Panc1 (cell line): ENCODE data around the gene ATP8B1. TPM values are rescaled to one million over a fixed set of nuclear protein-coding genes. Genes with fewer than 3 reads are reported as not detected.

ENCODE experiments used
- ATAC-seq: fragments of 200-7000 bp; cut with Tn5 transposase; 2 replicates; pipeline ENCODE4 v1.9.1; 2020; ENCODE audit warnings: mild to moderate bottlenecking, moderate library complexity
- BruUV-seq: library from RNA; stranded (reverse); fragments of 400-500 nt; replicated peaks from 2 replicates; lab custom pipeline; 2021; lab: Mats Ljungman, UMichigan
- CTCF ChIA-PET: fragments of 300-600 bp; sonication (Branson Sonifier 250); formaldehyde crosslinking; loops from one replicate; lab custom pipeline; 2022; ENCODE audit warnings: antibody characterized with exemption; lab: Charles Lee
- POLR2A ChIA-PET: fragments of 300-600 bp; sonication (Branson Sonifier 250); formaldehyde crosslinking; loops from one replicate; lab custom pipeline; 2022; ENCODE audit warnings: antibody characterized with exemption; lab: Charles Lee
- DNase-seq: peaks from one replicate; pipeline ENCODE4 v3.0.0-alpha.2; 2010; ENCODE audit warnings: low read depth, low spot score
- H3K27ac ChIP-seq: 2 replicates; pipeline ENCODE4 v1.5.1; 2011; ENCODE audit warnings: mild to moderate bottlenecking, low read length, inconsistent platforms
- H3K27me3 ChIP-seq: fragments of 200-500 bp; sonication (Bioruptor generic); 2 replicates; pipeline ENCODE4 v1.6.0; 2014; ENCODE audit warnings: low read length, inconsistent platforms; ENCODE audit not compliant: control insufficient read depth, insufficient read depth
- H3K36me3 ChIP-seq: fragments of 200-500 bp; sonication (Bioruptor generic); 2 replicates; pipeline ENCODE4 v1.5.1; 2014; ENCODE audit warnings: inconsistent platforms, mild to moderate bottlenecking, low read length, moderate library complexity; ENCODE audit not compliant: control insufficient read depth, insufficient read depth
- H3K4me1 ChIP-seq: 2 replicates; pipeline ENCODE4 v1.5.1; 2011; ENCODE audit warnings: inconsistent platforms, mild to moderate bottlenecking, low read length, moderate library complexity; ENCODE audit not compliant: control insufficient read depth, insufficient read depth
- H3K4me3 ChIP-seq, 2 experiments: 2 replicates each; pipeline ENCODE4 v1.5.1; 2011 to 2012; ENCODE audit warnings: low read depth in 2 of 2, low read length in 2 of 2, mild to moderate bottlenecking in 2 of 2, inconsistent platforms in 1 of 2, moderate library complexity in 1 of 2
- H3K9me3 ChIP-seq: fragments of 200-500 bp; sonication (Bioruptor generic); 2 replicates; pipeline ENCODE4 v1.5.1; 2014; ENCODE audit warnings: low read depth, mild to moderate bottlenecking, inconsistent platforms, low read length, moderate library complexity; ENCODE audit not compliant: control insufficient read depth, insufficient read depth
- POLR2AphosphoS5 ChIP-seq: IDR thresholded peaks from 2 replicates; pipeline ENCODE4 v1.6.1; 2012; ENCODE audit warnings: mild to moderate bottlenecking, low read depth, low read length, moderate library complexity
- SIN3A ChIP-seq: IDR thresholded peaks from 2 replicates; pipeline ENCODE4 v1.6.1; 2012; ENCODE audit warnings: low read depth, mild to moderate bottlenecking, low read length, moderate library complexity, borderline replicate concordance; ENCODE audit not compliant: insufficient read depth
- TCF7L2 ChIP-seq: IDR thresholded peaks from 2 replicates; pipeline ENCODE4 v1.6.1; 2011; ENCODE audit warnings: mild to moderate bottlenecking, low read depth, low read length, inconsistent platforms
- in situ Hi-C: cut with HindIII; loops from 2 replicates; pipeline ENCODE4 v1.10.0; 2016; ENCODE audit warnings: low sequenced_read_pairs, low pct_unique_long_range_greater_than_20kb
- intact Hi-C: fragments of 100-400 bp; cut with micrococcal nuclease; formaldehyde crosslinking; loops from one replicate; pipeline ENCODE4 v1.10.0; 2022; ENCODE audit not compliant: unreplicated experiment
- total RNA-seq: library from RNA; stranded (reverse); gene quantifications from one replicate; pipeline ENCODE4 v1.2.1, GENCODE V29; 2021; ENCODE audit not compliant: unreplicated experiment
- TF ChIP-seq, protein P1 (sequence below): fragments of 450-650 bp; IDR thresholded peaks from 2 replicates; pipeline ENCODE4 v1.5.1; 2017; ENCODE audit warnings: mild to moderate bottlenecking
- TF ChIP-seq, protein P2 (sequence below), 2 experiments: IDR thresholded peaks; 2 replicates each; pipeline ENCODE4 v1.6.1; 2011 to 2012; ENCODE audit warnings: low read depth in 2 of 2, control low read depth in 1 of 2, low read length in 1 of 2, mild to moderate bottlenecking in 1 of 2, moderate library complexity in 1 of 2; ENCODE audit not compliant: insufficient read depth in 1 of 2

Gene ATP8B1
- total RNA-seq, 1 experiment from 2014 or later: 12.5 TPM

- ChIA-PET POLR2A (no interaction called here), CTCF (interaction anchor here (0.6 to 0.7 kb wide), 3 partner anchors 9 to 669 kb away, joined by 3 to 8 read pairs (median 4); no protein-coding TSS in a partner anchor)
- no peaks in the 10 kb centered on the region for H3K27me3 ChIP-seq
- H3K36me3 ChIP-seq: peaks cover 2% of the 10 kb centered on the region; the same call in 1 of the 2 replicates
- no peaks in the 10 kb centered on the region for H3K9me3 ChIP-seq
- TF ChIP-seq, protein P1, sequence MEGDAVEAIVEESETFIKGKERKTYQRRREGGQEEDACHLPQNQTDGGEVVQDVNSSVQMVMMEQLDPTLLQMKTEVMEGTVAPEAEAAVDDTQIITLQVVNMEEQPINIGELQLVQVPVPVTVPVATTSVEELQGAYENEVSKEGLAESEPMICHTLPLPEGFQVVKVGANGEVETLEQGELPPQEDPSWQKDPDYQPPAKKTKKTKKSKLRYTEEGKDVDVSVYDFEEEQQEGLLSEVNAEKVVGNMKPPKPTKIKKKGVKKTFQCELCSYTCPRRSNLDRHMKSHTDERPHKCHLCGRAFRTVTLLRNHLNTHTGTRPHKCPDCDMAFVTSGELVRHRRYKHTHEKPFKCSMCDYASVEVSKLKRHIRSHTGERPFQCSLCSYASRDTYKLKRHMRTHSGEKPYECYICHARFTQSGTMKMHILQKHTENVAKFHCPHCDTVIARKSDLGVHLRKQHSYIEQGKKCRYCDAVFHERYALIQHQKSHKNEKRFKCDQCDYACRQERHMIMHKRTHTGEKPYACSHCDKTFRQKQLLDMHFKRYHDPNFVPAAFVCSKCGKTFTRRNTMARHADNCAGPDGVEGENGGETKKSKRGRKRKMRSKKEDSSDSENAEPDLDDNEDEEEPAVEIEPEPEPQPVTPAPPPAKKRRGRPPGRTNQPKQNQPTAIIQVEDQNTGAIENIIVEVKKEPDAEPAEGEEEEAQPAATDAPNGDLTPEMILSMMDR: no peak
- TF ChIP-seq TCF7L2: no peak
- no peak for TF ChIP-seq SIN3A
- TF ChIP-seq, protein P2, sequence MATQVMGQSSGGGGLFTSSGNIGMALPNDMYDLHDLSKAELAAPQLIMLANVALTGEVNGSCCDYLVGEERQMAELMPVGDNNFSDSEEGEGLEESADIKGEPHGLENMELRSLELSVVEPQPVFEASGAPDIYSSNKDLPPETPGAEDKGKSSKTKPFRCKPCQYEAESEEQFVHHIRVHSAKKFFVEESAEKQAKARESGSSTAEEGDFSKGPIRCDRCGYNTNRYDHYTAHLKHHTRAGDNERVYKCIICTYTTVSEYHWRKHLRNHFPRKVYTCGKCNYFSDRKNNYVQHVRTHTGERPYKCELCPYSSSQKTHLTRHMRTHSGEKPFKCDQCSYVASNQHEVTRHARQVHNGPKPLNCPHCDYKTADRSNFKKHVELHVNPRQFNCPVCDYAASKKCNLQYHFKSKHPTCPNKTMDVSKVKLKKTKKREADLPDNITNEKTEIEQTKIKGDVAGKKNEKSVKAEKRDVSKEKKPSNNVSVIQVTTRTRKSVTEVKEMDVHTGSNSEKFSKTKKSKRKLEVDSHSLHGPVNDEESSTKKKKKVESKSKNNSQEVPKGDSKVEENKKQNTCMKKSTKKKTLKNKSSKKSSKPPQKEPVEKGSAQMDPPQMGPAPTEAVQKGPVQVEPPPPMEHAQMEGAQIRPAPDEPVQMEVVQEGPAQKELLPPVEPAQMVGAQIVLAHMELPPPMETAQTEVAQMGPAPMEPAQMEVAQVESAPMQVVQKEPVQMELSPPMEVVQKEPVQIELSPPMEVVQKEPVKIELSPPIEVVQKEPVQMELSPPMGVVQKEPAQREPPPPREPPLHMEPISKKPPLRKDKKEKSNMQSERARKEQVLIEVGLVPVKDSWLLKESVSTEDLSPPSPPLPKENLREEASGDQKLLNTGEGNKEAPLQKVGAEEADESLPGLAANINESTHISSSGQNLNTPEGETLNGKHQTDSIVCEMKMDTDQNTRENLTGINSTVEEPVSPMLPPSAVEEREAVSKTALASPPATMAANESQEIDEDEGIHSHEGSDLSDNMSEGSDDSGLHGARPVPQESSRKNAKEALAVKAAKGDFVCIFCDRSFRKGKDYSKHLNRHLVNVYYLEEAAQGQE (IDR thresholded peaks at IDR 0.05; ENCODE audit: insufficient read depth in 1 of 2, low read depth in 2 of 2, low read length in 1 of 2): no peak
- TF ChIP-seq POLR2AphosphoS5: no peak
- DNase-seq: no peak
- no TSS peak for BruUV-seq
- intact Hi-C loops: loop anchor here (5.0 kb wide), 1 partner anchor 171 kb away; the partner anchor contains the start of gene ATP8B1
- in situ Hi-C loops: no loop called here
- ATAC-seq: no peak
- H3K4me3 ChIP-seq: peak overlapping the region; percentile 69 to 74
- peak overlapping the region; percentile 93 for H3K27ac ChIP-seq
- H3K4me1 ChIP-seq: peaks cover 11% of the 10 kb centered on the region
Observed at GRCh38 chr18:57630754-57631595, 172.1 kb downstream of the ATP8B1 start.

DNA sequence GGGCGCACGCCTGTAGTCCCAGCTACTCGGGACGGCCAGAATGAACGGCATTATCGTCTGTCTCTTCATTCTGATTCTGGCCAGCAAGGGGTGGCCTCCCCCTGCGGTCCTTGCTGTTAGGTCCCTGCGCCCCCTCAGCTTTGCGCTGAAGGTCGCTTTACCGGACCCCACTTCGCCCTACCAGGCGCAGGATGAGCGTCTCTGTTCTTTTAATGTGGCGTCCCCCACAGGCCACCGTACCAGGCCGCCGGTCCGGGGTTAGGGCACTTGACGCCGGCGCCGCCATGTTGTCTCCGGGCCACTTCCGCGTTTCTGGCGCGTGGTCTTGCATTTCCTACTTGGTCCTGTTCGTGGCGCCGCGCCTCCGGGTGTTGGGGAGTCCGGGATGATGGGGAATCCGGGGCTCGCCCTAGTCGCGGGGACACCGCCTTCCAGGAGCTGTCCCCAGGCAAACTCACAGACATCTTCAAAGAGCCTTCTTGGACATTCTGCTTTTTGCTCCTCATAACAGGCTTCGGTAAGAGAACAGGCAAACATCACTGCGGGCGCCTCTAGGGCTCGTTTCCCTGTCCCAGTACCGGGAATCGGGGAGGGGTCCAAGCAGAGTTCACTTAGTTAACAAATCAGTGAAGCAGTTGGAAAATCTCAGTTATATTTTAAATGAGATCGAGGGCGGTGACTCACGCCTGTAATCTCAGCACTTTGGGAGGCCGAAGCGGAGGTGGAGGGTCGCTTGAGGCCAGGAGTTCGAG, 172.9 kb downstream of the ATP8B1 start:
- BruUV-seq: TSS peak; percentile 94
- ChIA-PET POLR2A (no interaction called here), CTCF (interaction anchor here (0.6 to 0.7 kb wide), 3 partner anchors 10 to 670 kb away, joined by 3 to 8 read pairs (median 4); no protein-coding TSS in a partner anchor)
- no peaks in the 10 kb centered on the region for H3K27me3 ChIP-seq
- ATAC-seq (peak; percentile 97), DNase-seq (peak; percentile 58)
- TF ChIP-seq TCF7L2 (peak; percentile 53; the same call in 1 of the 2 replicates), SIN3A (0 out of 2 replicates have a peak, but pooled peaks have one; percentile 42), POLR2AphosphoS5 (peak; percentile 40; the same call in 1 of the 2 replicates)
- TF ChIP-seq, protein P1: peak; percentile 79
- TF ChIP-seq, protein P2 (IDR thresholded peaks at IDR 0.05; ENCODE audit: insufficient read depth in 1 of 2, low read depth in 2 of 2, low read length in 1 of 2): no peak
- H3K9me3 ChIP-seq: no peaks in the 10 kb centered on the region
- H3K4me1 ChIP-seq: peaks cover 6% of the 10 kb centered on the region
- peak overlapping the region; percentile 93 for H3K27ac ChIP-seq
- H3K36me3 ChIP-seq: peaks cover 2% of the 10 kb centered on the region; the same call in 1 of the 2 replicates
- intact Hi-C loops (loop anchor here (5.0 kb wide), 1 partner anchor 172 kb away; the partner anchor contains the start of gene ATP8B1), in situ Hi-C loops (no loop called here)
- peak overlapping the region; percentile 69 to 74 for H3K4me3 ChIP-seq
